NOMO-1 treated with DMSO at 0.1 percent for 48 hours (cell line): ENCODE results near the gene SMIM13.

ENCODE experiments used
- DNase-seq: peaks from one replicate; lab custom pipeline; 2025; ENCODE audit not compliant: unreplicated experiment; lab: John Stamatoyannopoulos, UW

SMIM13 gene

GRCh38 chr6:11149551-11149950 lies 55.9 kb downstream of the SMIM13 start:
- DNase-seq = no peak

GRCh38 chr6:11151488-11151887 lies 57.9 kb downstream of the SMIM13 start:
- DNase-seq = no peak

- DNase-seq = no peak
Observed at GRCh38 chr6:11152581-11152980, 58.9 kb downstream of the SMIM13 start.

DNA sequence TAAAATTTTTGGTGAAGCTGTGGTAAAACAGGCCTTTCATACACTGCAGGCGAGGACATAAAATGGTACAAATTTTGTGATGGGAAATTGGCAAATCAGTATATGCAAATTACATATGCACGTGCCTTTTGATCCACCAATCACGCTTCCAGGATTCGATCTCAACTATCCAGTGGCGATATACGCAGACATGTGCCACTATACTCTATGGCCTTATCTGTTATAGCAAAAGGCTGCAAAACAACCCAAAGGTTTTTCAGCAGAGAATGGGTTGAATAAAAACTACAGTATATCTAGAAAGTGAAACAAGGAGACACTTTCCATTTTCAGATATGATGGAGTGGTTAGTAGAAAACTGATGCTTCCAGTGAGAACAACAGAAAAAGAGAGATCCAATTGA lies 59.8 kb downstream of the SMIM13 start:
- no peak for DNase-seq

DNA sequence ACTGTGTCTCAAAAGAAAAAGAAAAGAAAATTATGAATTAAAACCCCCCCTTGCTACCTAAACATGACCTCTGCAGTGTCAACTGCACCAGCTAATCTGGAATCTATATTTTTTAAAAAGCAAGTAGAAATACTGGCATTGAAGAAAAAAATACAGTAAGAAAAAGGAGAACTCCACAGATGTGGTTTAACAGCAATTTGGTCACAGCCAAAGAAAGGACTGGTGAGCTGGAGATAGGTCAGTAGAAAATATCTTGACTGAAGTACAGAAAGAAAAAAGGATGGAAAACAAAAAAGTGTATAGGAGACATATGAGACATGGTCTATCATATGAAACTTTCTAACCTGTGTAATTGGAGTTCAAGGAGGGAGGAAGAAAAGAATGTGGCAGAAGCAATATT lies 62.0 kb downstream of the SMIM13 start:
- DNase-seq = no peak

GRCh38 chr6:11160199-11160598 lies 66.6 kb downstream of the SMIM13 start:
- no peak for DNase-seq

DNA sequence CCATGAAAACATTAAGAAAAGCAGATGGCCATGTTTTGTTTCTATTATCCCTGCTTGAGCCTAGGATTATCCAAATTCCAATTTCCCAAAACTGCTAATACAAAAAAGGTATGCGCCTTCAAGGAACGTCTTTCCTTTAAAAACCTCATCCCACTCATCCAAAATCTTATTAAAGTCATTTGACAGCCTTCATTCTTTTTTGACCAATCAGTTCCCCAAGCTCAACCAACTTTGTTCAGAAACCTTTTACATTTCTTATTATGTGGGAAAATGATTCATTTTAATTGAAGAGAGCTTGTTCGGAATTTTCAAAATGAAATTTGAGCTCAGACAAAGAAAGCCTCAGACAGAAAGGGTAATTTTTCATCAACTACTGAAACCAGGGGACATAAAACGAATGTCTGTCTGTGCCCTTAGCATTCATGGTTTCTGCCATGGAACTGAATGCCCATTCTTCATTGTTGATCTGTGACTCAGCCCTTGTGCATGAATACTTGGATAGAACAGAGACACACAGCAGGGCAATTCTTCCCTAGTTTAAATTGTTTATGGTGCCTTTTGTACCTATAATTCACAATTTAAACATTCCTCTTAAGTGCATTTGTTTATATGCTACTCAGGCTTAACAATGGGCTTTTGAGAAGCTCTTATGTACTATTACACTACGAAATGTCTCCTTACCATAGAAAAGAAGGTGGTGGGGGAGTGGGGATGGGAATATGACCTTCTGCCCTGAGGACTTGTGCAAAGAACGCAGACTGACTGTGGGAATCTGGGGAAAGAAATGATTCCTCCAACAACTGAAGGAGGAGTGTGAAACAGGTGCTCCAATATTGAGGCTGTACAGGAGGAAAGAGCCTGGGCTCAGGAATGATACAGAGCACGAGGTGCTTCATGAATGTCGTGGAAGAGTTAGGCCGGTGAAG lies 67.7 kb downstream of the SMIM13 start:
- no peak for DNase-seq

GRCh38 chr6:11162262-11162661 lies 68.6 kb downstream of the SMIM13 start:
- no peak for DNase-seq

- no peak for DNase-seq
Observed at GRCh38 chr6:11163932-11164331, 70.3 kb downstream of the SMIM13 start.

DNA sequence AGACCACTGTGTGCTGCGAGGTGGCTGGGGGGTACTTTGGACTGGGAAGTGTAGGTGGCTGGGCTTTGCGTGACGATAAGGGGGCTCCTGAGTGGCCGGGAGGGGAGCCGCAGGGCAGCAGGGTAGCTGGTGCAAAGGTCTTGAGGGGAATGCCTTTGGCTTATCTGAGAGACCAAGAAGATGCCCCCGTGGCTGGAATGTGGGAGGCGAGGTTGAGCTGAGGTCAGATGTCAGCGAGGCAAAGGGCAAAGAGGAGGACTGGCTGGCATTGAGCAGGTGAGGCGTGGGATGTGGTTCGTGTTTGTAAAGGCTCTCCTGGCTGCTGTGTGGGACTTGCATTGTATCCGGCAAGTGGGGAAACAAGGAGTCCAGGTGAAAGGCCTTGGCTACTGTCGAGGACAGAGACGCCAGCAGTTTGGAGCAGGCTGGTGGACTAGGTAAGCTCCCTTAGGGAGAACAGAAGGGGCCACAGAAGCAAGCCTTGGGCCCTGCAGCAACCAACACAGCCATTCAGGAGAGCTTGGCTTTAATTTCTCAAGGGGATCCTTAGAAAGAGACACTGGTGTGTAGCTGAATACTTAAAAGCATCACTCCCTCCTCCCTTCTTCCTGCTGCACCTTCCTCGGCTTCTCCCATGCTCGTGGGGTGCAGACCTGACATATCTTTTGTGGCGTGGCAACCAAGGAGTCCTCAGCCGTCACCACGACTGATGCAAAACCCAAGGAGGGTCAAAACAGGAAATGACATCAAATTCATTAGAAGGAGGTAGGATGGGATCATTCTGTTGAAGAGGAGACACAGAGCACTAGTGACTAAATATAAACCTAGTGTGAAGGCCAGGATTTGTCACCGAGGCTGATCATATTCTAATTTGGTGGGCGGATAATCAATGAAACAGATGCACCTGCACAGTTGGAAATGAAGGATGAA lies 71.3 kb downstream of the SMIM13 start:
- no peak for DNase-seq

GRCh38 chr6:11166948-11167347 lies 73.3 kb downstream of the SMIM13 start:
- DNase-seq = no peak

DNA sequence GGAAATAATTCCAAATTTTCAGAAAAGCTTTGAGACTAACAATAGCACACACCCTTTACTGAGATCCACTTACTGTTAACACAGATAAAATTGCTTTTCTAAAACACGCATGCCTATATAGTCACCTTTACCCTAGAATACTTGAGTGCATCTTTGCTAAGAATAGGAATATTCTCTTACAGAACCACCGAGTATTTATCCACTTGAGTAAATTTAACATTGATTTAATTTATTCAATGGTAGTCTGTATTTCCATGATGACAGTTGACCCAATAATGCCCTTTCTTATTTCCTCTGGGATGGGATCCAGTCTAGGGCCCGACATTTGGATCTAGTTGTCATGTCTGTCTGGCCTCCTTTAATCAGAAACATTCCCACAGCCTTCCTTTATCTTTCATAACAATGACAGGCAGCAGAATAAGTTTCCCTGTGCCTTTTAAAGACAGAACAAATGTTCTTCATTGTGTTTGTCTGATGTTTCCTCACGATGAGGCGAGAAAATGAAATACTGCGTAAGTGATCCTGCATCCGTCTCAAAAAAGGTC lies 74.5 kb downstream of the SMIM13 start:
- DNase-seq = no peak

- DNase-seq = no peak
Observed at GRCh38 chr6:11171952-11172351, 78.3 kb downstream of the SMIM13 start.

GRCh38 chr6:11172501-11173327 lies 79.1 kb downstream of the SMIM13 start:
- peak; percentile 19 for DNase-seq

- DNase-seq = no peak
Observed at GRCh38 chr6:11174242-11174611, 80.6 kb downstream of the SMIM13 start.

DNA sequence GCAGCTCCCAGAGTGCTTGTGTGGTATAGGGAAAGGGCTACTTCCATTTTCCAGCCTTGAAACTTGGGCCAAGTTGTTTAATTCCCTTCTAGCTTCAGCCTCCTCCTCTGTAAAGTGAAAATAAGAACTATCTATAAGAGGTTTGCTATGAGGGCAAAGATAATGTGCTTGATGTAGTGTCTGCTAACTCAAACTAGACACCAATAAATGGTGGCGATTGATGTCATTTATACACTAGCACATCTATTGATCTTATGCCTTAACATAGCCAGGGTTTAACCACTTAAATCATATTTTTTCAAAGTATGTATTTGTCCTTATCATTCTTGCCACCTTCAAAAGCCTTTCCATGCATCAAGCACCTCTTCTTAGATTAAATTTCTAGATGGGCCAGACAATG lies 83.6 kb downstream of the SMIM13 start:
- no peak for DNase-seq

GRCh38 chr6:11179088-11179418 lies 85.4 kb downstream of the SMIM13 start:
- no peak for DNase-seq

DNA sequence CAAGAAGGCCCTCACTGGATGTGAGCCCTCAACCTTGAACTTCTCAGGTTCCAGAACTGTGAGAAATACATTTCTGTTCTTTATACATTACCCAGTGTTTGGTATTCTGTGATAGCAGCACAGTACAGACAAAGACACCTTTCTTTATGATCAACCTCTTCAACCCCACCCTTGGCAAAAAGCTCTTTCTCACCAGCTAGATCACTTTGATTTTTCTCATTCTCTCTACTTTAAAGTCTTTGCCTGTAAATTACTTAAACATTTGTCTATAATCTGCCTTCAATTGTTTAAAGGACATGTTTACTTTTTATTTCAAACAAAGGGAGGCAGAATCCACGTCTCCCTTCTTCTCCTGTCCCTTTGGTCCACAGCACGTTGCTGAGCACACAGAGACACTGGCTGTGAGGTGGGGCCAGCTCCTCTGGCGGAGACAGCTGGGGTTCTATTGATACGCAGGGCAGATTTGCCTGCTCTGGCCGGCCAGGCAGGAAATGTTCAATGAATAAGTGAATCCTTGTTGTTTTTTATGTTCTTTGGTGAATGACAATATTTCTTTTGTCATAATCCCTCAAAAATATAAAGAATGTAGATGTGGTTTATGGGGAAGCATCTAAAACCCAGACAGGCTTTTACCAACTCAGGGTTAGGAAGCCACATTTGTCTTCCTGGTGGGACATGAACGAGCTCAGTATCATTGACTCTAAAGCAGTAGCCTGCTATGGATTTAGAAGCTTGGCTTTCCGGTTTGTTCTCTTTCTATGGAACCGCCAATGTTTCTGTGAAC lies 86.0 kb downstream of the SMIM13 start:
- no peak for DNase-seq

- DNase-seq = no peak
Observed at GRCh38 chr6:11181478-11182136, 88.0 kb downstream of the SMIM13 start.
